Embryonic facial prominence (tissue), 1 donor: ENCODE results near the gene ARPC4.
"Not testable (repeated sequence)": the region's sequence is repeated elsewhere in the genome, so short reads cannot be mapped to it uniquely, and the experiment has no call there.

ENCODE experiments used
- DNase-seq: peaks from one replicate; pipeline ENCODE4 v3.0.0-alpha.2; 2016; ENCODE audit errors: extremely low spot score

The ARPC4 gene

DNA sequence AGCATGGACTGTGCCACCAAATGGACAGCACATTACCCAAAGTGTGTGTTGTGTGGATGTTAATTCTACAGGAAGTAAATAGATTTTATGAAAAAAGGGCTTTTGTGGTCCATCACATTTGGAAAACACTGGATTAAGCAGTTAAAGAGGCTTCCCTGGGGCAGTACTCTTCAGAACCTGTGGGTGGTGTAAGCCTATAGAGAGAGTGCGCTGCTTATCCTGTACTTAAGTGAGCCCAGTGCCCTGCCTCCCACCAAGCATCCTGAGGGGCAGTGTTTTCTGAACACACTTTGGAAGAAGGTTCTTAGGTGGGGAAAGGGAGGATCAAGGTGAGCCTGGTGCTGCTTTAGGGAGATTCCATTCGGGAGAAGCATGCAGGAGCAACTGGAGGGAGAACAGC lies 28.1 kb downstream of the ARPC4 start:
- no peak for DNase-seq

GRCh38 chr3:9825451-9826040 lies 32.7 kb downstream of the ARPC4 start:
- no peak for DNase-seq

DNA sequence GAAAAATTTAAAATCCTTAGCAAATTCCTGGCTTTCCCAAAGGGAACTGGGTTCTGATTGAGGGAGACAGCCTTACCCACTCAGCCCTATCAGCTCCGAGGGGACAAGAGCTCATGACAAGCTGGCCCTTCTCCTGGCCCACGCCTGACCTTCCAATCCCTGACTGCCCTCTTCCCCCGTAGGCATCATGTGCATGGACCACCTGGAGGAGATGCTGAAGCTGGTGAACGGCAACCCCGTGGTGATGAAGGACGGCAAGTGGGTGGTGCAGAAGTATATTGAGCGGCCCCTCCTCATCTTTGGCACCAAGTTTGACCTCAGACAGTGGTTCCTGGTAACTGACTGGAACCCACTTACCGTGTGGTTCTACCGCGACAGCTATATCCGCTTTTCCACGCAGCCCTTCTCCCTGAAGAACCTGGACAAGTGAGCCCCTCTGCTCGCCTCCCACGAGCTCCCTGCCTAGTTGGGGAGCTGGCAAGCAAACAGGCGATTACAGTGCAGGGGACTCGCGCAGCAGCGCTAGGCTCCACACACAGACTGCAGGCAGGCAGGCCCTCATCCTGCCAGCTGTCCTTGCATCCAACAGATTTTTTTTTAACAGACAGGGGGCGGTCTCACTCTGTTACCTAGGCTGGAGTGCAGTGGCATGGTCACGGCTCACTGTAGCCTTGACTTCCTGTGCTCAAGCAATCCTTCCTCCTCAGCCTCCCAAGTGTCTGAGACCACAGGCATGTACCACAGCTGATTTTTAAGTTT lies 34.1 kb downstream of the ARPC4 start:
- DNase-seq: no peak

- no peak for DNase-seq
Observed at GRCh38 chr3:9828801-9829755, 36.2 kb downstream of the ARPC4 start.

DNA sequence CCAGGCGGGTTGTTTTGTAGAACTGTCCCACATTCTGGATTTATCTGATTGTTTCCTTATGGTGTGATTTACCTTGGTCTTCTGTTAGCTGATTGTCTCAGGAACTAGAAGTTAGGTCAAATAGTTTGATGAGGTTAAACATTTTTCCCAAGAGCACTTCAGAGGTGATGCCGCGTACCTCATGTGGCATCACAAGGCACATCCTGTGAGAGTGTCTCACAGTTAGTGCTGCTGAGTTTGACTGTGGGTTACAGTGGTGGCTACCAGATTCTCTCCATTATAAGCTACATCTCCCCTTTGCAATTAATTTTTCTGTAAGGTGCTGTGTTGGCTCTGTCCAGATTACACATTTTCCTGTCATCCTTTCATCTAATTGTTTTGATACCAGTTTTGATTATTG lies 38.4 kb downstream of the ARPC4 start:
- no peak for DNase-seq

DNA sequence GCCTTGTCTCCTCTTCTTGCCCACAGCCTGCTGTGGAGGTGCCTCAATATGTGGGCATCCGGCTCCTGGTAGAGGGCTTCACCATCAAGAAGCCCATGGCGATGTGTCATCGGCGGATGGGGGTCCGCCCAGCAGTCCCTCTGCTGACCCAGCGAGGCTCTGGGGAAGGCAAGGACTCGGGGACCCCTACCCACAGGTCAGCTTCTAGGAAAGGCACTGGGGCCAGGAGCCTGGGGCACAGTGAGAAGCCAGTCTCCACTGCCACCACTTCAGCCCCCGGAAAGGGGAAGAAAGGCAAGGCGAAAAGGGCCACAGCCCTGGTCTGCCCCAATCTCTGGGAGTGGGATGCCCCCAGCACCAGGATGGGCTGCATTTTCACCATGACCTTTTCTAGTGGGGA lies 40.2 kb downstream of the ARPC4 start:
- DNase-seq: no peak

DNA sequence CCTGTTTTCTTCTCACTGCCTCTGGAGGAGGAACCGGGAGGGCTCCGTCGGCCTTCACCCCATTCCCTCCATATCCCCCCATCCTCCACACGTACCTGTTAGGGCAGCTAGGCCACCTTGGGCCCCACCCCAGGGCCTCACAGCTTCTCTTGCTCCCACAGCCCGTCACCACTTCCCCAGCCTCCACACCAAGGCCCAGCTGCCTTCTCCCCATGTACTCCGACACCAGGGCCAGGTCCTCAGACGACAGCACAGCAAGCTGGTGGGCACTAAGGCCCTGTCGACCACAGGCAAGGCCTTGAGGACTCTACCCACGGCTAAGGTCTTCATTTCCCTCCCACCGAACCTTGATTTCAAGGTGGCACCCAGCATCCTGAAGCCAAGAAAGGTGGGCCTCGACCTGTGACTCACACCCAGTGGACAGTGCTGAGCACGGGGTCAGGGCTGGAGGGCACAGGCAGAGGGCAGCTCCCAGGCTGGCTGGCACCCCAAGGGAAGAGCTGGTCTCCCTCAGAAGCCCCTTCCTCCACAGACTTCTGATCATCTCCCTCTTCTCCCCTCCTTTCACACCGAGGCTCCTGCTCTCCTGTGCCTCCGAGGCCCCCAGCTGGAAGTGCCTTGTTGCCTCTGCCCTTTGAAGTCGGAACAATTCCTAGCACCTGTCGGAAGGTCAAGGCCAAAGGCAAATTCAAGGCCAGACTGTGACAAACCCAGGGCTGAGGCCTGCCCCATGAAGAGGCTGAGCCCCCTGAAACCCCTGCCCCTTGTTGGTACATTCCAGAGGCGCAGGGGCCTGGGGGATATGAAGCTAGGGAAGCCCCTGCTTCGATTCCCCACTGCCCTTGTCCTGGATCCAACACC lies 41.9 kb downstream of the ARPC4 start:
- no peak for DNase-seq

- DNase-seq: no peak
Observed at GRCh38 chr3:9837701-9838582, 45.1 kb downstream of the ARPC4 start.

DNA sequence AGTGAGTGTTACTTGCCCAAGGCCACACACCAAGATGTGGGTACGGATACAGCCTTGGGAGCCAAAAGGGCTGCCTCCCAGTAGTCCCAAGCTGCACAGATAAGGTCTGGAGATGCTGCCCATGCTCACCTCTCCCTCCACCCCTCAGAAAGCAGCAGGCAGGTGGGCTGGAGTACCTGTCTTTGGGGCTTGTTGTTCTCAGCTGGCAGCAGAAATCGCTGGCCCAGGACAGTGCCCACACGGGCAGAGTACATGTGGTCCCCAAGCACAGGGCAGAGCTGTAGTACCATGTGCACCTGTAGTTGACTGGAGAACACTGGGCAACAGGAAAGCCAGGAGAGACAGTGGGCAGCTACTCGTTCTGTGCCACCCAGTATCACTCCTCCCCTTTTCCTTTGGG lies 46.0 kb downstream of the ARPC4 start:
- DNase-seq: no peak

GRCh38 chr3:9841015-9841414 lies 48.1 kb downstream of the ARPC4 start:
- no peak for DNase-seq

GRCh38 chr3:9843715-9844438 lies 51.0 kb downstream of the ARPC4 start, which contains the start of gene RPUSD3:
Gene RPUSD3, minus strand, starts transcription at chr3:9844008. Its CDS starts 18 bp downstream, at chr3:9843990.
- DNase-seq: peak; percentile 88

DNA sequence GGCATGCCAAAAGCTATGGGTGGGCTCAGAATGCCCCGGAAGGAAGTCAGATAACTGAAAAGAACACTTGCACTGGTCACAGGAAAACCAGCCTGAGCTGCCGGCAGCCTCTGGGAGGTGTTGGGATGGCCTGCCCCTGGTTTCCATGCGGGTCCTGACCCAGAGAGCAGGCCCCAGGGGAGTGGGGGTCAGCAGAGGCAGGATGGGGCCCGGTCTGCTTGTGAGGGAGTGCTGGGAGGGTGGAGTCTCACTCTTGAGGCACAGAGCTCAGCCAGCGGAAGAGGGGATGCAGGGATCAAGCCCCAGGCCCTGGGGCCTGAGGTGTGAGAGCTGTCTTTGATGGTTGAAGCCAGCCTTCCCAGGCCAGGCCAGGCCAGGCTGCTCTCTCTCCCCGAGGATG lies 53.3 kb downstream of the ARPC4 start:
- no peak for DNase-seq

DNA sequence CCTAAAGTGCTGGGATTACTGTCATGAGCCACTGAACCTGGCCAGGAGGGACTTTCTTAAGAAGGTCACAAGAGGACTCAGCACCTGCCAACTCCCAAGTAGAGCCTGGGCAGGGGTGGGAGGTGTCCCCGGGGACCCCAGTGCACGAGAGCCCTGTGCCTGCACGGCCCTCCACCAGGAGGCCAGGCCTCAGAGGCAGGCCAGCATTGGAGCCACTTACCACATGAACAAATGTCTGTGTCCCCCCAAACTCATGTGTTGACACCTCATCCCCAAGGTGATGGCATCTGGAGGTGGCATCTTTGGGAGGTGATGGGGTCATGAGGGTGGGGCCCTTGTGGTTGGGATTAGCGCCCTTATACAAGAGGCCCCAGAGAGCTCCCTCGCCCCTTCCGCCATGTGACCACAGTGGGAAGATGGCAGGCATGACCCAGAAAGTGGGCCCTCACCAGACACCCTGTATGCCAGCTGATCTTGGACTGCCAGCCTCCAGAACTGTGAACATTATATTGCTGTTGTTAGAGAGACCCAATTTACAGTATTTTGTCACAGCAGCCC lies 54.1 kb downstream of the ARPC4 start:
- no peak for DNase-seq

- DNase-seq: not testable (repeated sequence)
Observed at GRCh38 chr3:9847870-9848269, 55.0 kb downstream of the ARPC4 start.

GRCh38 chr3:9848860-9849259 lies 56.0 kb downstream of the ARPC4 start:
- DNase-seq: not testable (repeated sequence)

DNA sequence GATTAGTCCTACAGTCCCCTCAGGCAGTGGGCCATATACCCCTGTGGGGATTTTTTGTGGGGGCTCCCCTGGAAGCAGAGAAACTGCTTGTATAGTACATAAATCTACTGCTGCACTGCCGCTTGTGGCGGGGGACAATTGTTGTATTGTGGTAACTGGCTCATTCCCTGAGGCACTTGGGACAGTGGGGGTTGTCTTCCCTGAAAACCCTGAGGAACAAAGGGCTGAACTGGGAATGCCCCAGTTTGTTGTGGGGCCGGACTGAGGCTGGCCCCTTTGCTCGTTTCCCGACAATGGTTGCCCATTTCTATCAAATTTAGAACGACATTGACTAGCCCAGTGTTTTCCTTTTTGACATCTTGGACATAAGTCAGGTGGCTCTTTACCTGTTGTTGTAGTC lies 58.5 kb downstream of the ARPC4 start:
- not testable (repeated sequence) for DNase-seq

- not testable (repeated sequence) for DNase-seq
Observed at GRCh38 chr3:9851926-9852325, 59.0 kb downstream of the ARPC4 start.

GRCh38 chr3:9852528-9852927 lies 59.6 kb downstream of the ARPC4 start:
- DNase-seq: no peak

GRCh38 chr3:9854291-9854940 lies 61.5 kb downstream of the ARPC4 start:
- not testable (repeated sequence) for DNase-seq
